Measurements from ENCODE around the gene CHIA.

Gene CHIA

GRCh38 chr1:111290630-111291029 is at the start of gene CHIA:
CHIA (plus strand) TSS chr1:111290851; CDS start chr1:111310468, 19,617 bp downstream.
- peak; percentile 96 for DNase-seq

DNA sequence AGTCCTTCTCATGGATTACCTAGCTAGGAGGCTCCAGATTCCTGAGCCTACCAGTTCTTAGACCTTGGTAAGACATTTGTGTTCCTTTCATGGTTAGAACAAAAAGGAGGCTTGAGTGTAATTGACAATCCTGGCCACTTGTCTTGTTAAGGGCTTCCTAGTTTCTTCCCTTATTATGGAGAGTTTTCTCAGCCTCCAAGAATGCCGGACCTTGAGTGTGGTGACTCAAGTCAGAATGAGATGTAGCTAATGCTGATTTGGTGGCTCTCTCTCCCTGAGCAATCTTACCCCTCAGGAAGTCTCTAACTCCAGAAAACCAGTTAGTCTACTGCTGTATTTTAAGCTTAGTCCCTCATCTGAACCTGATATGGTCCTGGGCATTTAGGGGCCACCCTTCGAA is 48.9 kb upstream of the CHIA start:
- no peak for DNase-seq

- no peak for DNase-seq
Observed at GRCh38 chr1:111242805-111243523, 47.7 kb upstream of the CHIA start.

DNA sequence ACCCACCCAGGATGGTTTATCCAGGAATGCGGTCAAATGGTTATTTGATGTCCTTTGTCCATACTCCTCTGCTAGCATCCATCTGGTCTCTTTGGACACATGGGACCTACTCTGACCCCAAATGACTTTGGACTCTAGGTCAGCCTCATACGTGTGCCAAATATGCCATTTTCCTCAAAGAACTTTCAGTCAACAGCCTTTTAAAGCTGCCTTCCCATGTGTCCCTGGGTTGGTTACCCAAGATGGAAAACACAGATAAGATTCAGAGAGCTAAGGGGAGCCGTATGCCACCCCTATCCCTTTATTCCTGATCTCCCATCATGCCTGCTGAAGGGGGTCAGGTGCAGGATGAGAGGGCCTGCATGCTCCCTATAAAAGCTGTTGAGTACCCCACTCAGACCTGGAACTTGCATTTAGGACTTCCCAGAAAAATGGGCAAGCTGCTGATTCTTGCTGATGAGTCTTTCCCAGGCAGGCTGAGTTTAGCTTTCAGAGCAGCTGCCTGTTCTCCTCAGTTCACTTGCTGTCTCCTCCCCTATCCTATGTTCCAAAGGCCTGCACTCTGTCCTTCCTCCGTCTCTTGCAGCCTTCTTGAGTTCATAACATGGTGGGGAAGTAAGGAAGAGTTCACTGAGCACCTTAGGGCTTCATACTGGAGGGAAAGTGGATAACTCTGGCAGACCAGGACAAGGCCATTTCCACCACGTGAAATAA is 43.4 kb upstream of the CHIA start:
- no peak for DNase-seq

- DNase-seq = no peak
Observed at GRCh38 chr1:111249960-111250359, 40.7 kb upstream of the CHIA start.

- no peak for DNase-seq
Observed at GRCh38 chr1:111251570-111251969, 39.1 kb upstream of the CHIA start.

DNA sequence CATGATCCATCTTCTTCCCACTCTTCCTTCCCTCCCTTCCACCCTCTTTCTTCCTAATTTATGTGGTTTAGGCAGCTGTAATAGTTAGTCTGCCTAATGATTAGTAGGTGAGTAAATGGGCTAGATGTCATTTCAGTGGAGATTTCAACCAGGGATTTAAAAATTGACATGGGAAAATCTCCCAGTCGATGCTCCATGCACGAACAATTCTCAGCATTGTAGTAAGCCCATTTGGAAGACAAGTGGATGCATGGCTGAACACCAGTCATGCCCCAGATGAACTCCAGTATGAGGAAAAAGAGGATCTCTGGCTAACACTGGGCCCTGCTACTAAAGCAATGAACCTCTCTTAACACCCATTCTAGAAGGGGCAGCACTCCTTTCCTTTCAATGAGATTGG is 37.9 kb upstream of the CHIA start:
- DNase-seq = no peak

GRCh38 chr1:111253876-111254275 is 36.8 kb upstream of the CHIA start:
- DNase-seq = no peak

DNA sequence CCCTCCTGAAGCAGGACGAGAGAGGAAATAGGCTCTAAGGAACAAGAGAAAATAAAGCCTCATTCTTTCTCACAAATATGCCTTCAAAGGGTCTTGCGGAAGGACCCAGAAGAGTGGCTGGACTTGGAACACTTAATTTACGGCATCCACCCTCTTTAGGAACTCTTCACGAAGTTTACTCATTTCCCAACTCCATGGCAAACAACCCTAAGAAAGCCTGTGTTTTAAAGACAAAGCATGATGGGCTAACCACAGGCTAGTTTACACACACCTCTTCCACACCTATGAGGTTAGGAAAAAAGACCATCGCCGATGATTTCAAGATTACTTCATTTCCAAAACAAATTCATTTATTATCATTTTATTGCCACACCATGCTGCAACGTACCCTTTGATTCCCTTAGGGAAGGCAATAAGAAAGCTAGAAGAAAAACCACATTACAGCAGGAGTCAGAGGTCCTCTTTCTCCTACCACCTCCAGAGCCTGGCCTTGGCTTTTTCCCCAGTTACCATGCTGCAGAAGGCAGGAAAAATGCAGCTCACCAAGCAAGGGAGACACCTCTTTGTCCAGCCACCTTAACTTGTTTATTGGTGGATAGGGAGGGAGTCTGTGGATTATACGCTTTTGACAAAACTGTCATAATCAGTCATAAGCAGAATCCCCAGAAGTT is 33.5 kb upstream of the CHIA start:
- DNase-seq = no peak

DNA sequence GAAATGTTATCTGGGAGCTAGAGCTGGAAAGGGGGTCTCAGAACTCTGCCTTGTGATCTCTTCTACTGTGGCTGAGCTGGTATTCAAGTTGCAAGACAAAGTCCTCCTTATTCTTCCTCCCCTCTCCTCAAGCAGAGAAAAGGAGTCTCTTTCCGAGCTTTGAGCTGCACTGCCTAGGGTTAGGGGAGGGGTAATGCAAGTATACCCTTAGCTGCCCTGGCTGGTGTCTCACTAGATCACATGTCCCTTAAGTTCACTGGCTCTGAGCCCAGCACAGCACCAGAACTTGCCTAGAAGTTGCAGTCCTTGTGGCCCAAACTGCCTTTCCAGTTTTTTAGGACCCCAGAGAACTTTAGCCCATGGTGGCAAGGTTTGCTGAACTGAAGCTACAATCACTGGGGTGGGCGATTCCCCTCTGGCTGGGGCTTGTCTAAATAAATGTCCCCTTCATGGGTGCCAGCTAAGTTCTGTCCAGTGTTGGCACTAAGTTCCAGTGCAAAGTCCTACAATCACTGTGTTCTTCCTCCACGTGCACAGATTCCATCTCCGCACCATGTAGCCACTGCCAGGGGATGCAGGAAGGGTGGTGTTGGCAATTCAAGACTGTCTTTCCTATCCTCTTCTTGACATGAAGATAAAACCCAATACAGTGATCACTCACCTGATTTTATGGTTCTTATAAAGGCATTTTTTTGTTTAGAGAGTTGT is 22.7 kb upstream of the CHIA start:
- DNase-seq = no peak

- DNase-seq = no peak
Observed at GRCh38 chr1:111269825-111270406, 20.7 kb upstream of the CHIA start.

DNA sequence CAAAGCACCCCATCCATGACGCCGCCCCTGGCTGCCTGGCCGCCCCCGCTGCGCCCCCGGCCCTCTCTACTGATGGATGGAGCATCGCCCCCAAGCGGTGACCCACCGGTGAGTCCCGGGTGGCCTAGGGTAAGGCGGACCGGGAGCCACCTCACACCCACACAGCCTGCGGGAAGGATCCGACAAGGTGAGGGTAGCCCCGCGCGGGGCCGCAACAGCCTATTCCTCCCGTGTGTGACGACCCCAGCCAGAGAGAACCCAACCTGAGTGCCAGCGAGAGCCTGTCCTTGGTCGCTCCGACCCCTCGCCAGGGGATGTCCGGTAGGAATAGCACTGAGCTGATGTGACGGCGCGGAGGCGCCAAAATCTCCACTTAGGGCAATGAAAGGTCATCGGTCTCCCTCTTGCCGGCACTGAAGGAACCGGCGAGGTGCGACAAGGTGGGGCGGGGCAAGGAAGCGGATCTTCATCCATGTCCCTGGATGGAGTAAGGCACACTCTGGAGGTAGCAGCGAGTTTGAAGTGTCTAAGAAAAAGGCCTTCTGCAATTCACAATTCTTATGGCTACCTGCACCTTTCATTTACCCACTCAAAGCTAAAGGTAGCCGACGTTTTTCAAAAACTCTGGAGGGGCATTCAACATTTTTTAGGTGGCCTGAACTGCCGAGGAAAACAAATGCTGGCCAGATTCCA is 19.7 kb upstream of the CHIA start:
- DNase-seq = no peak

DNA sequence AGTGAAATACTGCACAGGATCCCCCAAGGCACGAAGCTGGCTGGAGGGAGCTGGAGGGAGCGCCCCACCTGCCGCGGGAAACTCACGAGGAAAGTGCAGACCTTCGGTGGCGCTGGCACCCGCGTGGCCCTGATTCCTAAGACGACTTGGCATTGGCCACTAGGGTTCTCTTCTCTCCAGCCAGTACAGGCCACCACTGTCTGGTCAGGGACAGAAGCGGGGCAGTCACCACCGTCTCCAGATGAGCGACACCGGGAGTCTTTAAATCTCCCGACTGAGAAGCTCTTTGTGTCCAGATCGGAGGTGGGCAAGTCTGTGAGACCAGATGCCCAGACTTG is 19.2 kb upstream of the CHIA start:
- DNase-seq = no peak

- DNase-seq = no peak
Observed at GRCh38 chr1:111272081-111272480, 18.6 kb upstream of the CHIA start.

DNA sequence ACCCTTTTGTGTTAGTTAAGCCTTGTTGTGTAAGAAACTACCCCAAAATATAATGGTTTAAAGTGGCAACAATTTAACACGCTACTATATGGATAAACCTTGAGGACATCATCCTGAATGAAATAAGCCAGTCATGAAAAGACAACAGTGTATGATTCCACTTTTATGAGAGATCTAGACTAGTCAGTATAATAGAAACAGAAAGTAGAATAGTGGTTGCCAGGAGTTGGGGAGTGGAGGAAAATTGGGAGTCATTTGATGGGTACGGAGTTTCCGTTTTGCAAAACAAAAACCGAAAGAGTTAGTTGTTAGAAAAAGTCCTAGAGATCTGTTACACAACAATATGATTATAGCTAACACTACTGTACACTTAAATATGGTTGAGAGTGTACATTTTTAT is 16.0 kb upstream of the CHIA start:
- DNase-seq = no peak

DNA sequence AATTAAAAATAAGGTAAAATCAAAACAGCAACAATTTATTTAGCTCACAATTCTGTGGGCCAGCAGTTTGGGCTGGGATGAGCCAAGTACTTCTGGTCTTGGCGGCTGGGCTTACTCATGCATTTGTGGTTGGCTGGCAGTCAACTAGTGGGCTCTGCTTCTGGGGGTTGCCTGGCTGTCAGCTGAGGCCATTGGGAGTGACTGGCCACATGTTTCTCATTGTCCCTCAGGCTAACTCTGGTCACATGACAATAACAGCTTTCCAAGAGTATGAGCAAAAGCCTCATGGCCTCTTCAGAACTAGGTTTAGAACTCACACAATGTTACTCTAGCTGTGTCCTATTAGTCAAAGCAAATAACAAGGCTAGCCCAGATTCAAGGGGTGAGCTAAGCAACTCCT is 15.6 kb upstream of the CHIA start:
- DNase-seq = no peak

- no peak for DNase-seq
Observed at GRCh38 chr1:111275780-111276433, 14.7 kb upstream of the CHIA start.

GRCh38 chr1:111279144-111279543 is 11.5 kb upstream of the CHIA start:
- no peak for DNase-seq

DNA sequence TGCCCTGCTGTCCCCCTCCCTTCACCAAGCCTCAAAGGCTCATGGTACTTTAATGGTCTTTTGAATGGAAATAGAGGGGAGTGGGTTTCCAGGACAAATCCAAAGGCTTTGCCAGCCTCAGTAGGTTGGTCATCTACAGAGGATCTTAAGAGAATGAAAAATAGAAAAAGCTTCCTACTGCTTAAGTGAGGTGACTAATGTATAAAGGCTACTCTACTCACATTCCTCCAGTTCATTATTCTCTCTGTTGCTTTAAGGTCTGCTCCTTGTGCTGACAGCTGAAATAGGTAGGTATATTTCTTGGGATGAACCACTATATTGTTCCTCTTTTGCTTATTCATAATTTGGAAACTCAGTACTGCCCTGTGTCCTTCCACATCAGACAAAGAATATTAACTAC is 10.4 kb upstream of the CHIA start:
- DNase-seq = no peak

- no peak for DNase-seq
Observed at GRCh38 chr1:111281411-111281810, 9.2 kb upstream of the CHIA start.

DNA sequence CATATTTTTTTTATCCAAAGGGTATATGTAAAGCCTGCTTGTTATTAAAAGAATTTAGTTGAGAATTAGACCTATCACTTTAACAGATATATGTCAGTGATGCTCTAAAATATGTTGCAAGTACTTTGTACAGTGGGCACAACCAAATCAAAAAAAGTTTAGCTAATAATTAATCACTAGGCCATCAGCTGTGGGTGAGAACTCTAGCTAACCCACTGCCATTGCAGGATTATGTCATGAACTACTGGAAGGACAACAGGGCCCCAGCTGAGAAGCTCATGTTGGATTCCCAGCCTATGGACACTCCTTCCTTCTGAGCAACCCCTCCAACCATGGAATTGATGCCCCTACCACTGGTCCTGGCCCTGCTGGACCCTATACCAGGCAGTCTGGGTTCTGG is 6.8 kb upstream of the CHIA start:
- no peak for DNase-seq

GRCh38 chr1:111285879-111286278 is 4.8 kb upstream of the CHIA start:
- DNase-seq = no peak

Data from NCI-H1092 treated with DMSO at 0.1 percent for 48 hours (cell line).